ENCODE measurements around the gene RBM17.
"Not testable (repeated sequence)": the region's sequence is repeated elsewhere in the genome, so short reads cannot be mapped to it uniquely, and the experiment has no call there.

The RBM17 gene

GRCh38 chr10:6139470-6139869 lies 50.6 kb downstream of the RBM17 start:
- DNase-seq: no peak

DNA sequence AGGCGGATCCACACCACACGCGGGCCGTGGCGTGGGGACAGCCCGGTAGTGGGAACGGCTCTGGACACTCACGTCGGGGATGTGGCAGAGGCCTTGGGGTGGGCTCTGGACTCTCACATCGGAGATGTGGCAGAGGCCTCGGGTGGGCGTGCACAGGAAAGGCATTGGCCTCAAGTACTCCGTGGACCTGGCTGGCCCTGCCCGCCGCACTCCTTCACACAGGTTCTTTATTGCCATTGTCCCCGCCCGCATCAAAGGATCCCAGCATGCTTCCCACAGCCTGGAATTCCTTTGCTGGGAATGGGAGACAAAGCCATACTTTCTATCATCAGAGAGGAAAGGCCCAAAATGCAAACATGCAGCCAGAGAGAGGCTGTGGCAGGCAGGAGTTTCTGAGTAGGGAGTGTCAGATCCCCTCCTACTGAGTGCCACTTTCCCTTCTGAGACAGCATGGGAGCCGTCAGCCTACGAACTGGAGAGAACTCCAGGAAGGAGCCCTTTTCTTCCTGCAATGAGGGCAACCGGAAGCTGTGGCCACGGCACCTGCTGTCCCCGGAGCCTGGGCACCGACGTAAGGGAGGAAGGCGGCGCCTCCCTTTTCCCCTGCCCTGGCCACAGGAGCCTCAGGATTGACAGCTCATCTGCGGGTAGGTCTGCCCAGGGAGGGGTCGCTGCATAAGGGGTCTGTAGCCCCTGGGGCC lies 51.5 kb downstream of the RBM17 start:
- DNase-seq: peak; percentile 50 to 70

GRCh38 chr10:6140965-6141295 lies 52.1 kb downstream of the RBM17 start:
- no peak for DNase-seq

DNA sequence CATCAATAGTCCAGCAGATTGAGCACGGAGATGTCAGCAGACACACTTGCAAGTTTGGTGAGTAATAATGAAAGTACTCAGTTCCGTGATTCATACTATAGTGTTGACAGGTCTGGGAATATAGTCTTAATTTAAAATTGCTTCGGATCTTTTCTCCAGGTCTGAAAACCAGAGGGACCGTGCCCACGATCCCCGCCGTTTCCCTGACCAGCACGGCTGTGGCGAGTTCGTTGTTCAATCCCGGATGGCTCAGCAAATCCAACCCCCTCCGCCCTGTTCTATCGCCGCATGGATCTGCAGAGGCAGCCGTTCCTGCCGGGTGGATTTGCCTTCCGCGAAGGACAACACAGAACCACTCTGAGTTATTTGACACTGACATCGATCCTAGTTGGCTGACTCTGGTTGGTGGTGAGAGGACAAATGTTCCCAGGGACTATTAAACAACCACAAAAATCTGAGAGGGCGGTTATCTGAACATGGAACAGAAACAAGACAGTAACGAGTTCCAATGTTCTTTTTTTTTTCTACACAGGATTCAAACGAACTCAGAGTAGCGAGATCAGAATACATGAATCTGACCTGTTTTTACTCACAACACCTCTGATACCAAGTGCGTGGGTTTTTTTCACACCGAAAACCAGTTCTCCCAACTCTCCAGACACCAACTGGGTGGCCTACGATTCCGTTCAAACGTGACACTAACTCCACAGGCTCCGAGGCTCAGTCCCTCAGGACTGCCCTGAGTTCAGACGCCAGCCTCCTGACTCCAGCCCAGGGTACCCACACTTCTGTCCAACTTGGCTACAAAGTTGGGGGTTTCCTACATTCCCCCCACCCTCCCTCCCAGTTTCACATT lies 52.7 kb downstream of the RBM17 start:
- DNase-seq: no peak

DNA sequence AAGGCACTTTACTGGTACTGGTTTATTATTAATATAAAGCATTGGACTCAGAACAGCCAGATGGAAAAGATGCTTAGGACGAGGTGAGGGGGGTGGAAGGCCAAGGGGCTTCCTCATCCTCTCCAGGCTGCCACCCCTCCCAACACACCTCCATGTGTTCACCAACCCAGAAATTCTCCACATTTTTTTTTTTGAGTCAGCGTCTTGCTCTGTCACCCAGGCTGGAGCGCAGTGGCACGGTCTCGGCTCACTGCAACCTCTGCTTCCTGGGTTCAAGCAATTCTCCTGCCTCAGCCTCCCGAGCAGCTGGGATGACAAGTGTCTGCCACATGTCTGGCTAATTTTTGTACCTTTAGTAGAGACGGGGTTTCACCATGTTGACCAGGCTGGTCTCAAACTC lies 53.4 kb downstream of the RBM17 start:
- not testable (repeated sequence) for DNase-seq

DNA sequence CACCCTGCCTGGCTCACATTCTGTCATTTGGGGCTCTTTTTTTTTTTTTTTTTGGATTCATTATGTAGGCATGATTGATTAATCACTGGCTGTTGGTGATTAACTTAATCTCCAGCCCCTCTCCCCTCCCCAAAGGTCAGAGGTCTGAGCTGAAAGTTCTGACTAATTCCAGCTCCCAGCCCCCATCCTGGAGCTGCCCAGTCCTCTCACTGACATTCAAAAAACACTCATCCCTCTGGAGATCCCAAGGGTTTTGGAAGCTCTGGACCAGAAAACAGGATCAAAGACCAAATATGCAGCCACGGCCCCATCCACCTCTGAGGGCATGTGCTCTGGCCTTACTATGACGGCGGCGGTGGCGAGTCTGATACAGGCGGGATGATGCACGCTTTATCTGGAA lies 53.8 kb downstream of the RBM17 start:
- DNase-seq: no peak

GRCh38 chr10:6143181-6143580 lies 54.3 kb downstream of the RBM17 start:
- no peak for DNase-seq

DNA sequence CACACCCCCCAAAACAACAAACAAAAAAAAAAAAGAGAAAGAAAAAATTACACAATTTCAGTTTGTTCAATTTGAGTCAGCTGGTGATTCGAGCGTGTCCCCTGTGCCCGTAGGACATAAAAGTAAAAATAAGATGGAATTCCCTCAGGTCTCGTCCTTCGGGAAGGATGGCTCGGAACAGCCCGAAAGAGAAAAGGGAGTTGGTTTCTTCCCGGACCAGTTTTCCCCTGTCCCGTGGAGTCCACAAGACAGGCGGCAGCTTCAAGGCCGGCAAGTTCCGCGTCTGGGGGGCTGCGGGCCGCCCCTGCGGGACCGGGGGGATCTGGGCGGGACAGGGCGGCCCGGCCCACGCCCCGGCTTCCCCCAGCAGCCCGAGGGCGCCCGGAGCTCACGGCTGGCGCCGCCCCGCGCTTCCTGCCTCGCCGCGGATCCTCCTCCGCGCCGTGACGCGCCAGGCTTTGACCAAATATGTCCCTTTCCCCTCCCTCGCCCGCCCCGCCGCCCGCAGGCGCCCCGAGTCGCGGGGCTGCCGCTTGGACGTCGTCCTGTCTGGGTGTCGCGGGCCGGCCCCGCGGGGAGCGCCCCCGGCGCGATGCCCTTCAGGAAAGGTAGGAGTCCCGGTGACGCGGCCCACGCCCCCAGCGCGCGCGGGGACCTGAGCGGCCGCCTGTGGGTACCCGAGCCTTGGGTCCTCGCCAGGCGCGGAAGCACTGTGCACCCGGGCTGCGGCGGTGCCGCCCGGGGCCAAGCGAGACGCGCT lies 55.8 kb downstream of the RBM17 start:
- DNase-seq: peak; percentile 91 to 92

DNA sequence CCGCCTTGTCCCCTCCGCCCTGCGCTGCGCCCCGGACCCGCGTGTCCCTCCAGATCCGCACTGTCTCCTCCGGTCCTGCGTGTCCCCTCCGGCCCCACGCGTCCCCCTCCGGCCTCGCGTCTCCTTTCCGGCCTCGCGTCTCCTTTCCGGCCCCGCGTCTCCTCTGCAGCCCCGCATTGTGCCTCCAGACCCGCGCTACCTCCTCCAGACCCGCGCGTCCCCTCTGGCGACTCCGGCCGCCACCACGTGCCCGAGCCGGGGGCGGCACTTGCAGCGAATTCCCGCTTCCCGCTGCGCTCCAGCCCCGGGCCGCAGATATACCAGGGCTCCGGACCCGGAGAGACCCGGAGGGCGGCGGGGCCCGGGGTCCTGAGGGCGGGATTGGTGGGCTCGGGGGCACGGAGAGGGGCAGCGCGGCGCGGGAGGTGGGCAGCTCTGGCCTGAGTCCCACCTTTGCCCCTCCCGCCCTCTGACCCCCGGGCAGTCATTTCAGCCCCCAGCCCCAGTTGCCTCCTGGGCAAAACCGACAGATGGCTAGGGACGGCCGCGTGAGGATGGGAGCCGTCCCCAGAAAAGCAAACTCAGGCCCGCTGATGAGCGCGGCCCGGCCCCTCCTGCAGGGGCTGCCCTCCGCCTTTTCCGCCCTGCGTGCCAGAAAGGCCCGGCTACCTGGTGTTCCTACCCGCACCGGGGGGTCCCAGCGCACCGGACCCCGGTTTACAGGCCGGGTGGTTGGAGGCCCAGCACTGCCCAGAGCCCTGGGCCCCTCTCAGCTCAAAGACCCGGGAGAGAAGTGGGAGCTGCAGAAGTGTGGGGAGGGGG lies 56.5 kb downstream of the RBM17 start:
- no peak for DNase-seq

- DNase-seq: no peak
Measured at GRCh38 chr10:6146013-6146785, 57.4 kb downstream of the RBM17 start.

- DNase-seq: no peak
Measured at GRCh38 chr10:6146921-6147320, 58.1 kb downstream of the RBM17 start.

DNA sequence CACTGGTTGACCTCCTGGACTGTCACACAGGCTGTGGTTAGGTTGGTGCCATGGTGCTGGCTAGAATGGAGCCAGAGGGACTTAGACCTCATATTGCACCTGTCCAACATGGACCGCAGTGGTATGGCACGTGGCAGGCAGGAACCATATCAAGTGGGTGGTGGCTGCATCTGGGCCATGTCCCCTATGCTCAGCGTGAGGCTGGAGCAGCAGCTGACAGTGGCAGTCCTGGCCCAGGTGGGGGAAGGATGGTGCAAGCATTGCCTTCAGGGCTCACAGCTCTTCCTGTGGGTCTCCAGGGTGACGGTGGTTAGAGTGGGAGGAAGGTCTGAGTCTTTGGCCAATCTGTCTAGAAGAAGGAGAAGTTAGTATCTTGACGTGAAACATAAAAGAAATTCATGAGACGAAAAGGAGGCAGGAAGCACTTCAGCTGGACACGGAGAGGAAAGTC lies 59.4 kb downstream of the RBM17 start:
- DNase-seq: peak; percentile 92 to 97

GRCh38 chr10:6148908-6149307 lies 60.1 kb downstream of the RBM17 start:
- DNase-seq: no peak

GRCh38 chr10:6151087-6151977 lies 62.5 kb downstream of the RBM17 start:
- DNase-seq: peak; percentile 97

DNA sequence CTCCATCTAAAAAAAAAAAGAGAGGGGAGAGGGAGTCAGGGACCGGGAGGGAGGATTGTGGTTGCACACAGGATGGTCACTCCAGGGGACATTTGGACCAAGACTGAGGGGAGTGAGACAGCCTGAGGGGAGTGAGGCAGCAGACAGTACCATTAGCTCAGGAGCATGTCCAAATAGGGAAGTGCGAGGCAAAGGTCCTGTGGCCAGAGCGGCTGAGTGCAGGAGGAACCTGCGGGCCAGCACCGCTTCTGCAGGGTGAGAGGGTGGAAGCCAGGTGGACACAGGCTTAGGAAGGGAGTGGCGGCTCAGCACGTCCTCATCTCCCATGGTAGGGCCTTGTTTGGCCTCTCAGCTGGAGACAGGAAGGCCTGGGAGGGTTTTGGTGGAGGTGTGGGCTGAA lies 65.0 kb downstream of the RBM17 start:
- no peak for DNase-seq

DNA sequence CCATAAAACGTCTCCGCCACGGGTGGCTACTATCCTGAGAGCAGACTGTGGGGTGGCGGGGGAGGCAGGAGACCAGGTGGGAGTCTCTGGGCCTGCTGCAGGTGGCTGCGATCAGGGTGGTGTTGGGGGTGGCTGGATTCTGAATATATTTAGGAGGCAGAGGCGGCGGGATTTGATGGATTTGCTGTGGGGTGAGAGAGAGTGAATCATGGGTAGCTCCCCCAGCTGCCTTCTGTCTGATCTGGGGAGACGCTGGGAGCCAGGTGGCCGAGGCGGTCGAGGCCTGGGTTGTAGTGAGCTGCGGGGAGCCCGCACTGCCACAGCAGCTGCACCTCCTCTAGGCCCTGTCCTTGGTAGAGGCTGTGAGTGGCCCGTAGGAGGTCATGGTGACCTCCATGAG lies 65.7 kb downstream of the RBM17 start:
- DNase-seq: no peak

DNA sequence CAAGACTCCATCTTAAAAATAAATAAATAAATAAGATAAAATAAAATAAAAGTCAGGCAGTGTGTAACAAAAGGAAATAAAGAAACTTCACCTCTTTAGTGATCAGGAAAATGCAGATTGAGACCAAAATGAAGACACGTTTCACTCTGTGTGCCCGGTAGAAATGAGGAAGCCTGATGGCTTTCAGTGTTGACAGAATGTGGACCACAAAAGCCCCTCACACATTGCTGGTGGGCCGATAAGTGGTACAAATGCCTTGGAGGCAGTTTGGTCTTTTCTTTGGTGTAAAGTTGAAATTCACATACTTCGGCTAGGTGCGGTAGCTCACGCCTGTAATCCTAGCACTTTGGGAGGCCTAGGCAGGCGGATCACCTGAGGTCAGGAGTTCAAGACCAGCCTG lies 69.4 kb downstream of the RBM17 start:
- DNase-seq: no peak

- DNase-seq: no peak
Measured at GRCh38 chr10:6161921-6162320, 73.1 kb downstream of the RBM17 start.

- no peak for DNase-seq
Measured at GRCh38 chr10:6162589-6163356, 73.9 kb downstream of the RBM17 start.

Data from Kasumi-1 (cell line).